ENCODE measurements around the gene NEDD4L.
"Not testable (repeated sequence)": the region's sequence is repeated elsewhere in the genome, so short reads cannot be mapped to it uniquely, and the experiment has no call there.

The NEDD4L gene

GRCh38 chr18:58418361-58418760 is 374.3 kb downstream of the NEDD4L start:
- no peak for DNase-seq (ENCODE audit: low read depth)

- no peak for DNase-seq (ENCODE audit: low read depth)
Observed at GRCh38 chr18:58419587-58420199, 375.7 kb downstream of the NEDD4L start.

- no peak for DNase-seq (ENCODE audit: low read depth)
Observed at GRCh38 chr18:58426611-58427010, 382.6 kb downstream of the NEDD4L start.

- DNase-seq (ENCODE audit: low read depth), result no peak
Observed at GRCh38 chr18:58427321-58427720, 383.3 kb downstream of the NEDD4L start.

GRCh38 chr18:58429442-58429841 is 385.4 kb downstream of the NEDD4L start:
- no peak for DNase-seq (ENCODE audit: low read depth)

GRCh38 chr18:58431215-58431614 is 387.2 kb downstream of the NEDD4L start:
- no peak for DNase-seq (ENCODE audit: low read depth)

GRCh38 chr18:58432050-58432727 is 388.2 kb downstream of the NEDD4L start:
- no peak for DNase-seq (ENCODE audit: low read depth)

GRCh38 chr18:58435221-58436005 is 391.4 kb downstream of the NEDD4L start:
- not testable (repeated sequence) for DNase-seq (ENCODE audit: low read depth)

- DNase-seq (ENCODE audit: low read depth), result no peak
Observed at GRCh38 chr18:58438161-58438957, 394.3 kb downstream of the NEDD4L start.

GRCh38 chr18:58438958-58439300 is 394.9 kb downstream of the NEDD4L start:
- DNase-seq (ENCODE audit: low read depth), result no peak

GRCh38 chr18:58443671-58444070 is 399.6 kb downstream of the NEDD4L start:
- no peak for DNase-seq (ENCODE audit: low read depth)

GRCh38 chr18:58446391-58447060 is 402.5 kb downstream of the NEDD4L start:
- DNase-seq (ENCODE audit: low read depth), result no peak

- no peak for DNase-seq (ENCODE audit: low read depth)
Observed at GRCh38 chr18:58447402-58448095, 403.5 kb downstream of the NEDD4L start.

GRCh38 chr18:58449464-58449863 is 405.4 kb downstream of the NEDD4L start:
- no peak for DNase-seq (ENCODE audit: low read depth)
